ENCODE results near the gene CISH.

CISH gene

DNA sequence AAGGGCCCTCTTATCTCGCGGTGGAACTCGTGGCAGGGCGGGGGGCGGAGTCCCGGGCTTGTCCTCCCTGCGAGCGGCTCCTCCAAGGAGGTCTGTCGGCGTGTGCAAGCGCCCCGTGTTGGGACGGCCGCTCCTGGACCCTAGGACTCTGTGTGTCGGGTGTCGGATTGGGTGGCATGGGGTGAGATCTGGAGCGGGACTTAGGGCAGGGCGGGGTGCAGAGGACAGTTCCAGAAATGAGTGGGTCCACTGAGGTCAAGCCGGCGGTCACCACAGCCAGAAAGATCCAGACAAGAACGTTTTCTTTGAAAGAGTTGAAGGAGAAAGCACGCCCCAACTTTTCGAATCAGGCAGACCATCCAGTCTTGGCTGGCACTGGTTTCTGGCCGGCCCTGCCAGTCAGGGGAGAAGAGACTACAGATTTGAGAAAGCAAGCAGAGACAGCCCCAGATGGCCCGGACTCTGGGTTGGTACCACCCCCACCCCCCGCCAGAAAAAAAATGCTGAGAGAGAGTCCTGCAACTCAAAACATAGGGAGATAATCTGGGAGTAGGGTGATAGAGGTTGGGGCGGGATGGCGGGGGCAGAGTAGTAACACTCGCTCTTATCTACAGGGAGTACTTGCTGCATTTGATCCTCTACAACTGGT is 784 bp upstream of the CISH start:
- no peak for DNase-seq (ENCODE audit: low spot score)

DNA sequence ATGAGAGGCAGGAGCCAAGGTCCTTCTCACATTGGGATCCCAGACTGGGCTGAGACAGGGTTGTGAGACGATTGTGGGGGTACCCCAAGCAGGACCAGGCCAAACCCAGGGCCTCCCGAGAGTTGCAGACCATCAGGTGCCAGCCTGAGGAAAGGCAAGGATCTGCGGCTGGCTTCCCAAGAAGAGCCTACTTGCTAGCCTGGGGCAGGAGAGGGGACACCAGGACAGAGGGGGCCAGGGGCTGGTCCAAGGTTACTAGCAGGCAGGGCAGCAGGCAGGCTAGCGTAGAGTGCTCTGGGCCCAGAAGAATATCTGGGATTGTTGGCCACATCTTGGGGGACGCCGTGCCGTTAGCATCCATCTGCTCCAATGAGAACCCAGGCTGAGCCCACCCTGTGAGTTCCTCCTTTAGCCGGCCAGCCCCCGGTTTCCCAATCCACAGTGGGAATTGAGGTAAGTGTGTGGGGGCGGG is 546 bp downstream of the CISH start:
- no peak for DNase-seq (ENCODE audit: low spot score)

DNA sequence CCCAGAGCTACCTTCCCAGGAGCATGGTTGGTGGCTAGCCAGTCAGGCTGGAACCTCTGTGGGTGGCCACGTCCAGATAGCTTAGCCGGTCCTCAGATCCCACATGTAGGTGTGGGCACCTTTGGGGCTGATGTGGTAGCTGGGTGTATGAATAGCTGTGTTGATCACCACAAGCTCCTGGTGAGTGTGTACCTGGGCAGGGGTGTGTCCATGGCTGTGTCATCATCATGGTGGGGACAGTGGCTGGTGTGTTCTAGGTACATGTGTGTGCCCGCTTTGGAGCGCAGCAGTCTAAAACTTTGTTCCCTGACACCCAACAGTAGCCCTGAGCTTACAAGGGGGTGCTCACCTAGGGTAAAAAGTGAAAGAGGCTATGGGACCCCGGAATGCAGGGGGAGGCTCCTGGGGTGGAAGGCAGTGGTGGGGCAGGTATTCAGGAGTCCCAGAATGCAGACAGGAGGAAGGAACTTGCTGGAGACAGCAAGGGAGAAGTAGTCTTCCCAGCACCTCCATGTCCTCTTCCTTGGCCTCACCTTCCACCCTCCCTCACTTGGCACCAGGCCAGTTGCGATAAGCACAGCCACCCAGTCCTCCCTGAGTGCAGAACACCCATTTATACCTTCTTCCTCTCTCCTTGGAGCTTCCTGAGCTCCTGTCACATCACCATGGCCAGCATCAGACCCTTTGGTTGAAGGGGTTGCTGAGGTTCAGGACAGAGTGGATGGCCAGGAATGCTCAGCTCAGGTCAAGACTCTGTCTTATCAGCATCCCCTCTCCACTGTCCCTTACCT is 1.2 kb downstream of the CISH start:
- DNase-seq (ENCODE audit: low spot score) = no peak

DNA sequence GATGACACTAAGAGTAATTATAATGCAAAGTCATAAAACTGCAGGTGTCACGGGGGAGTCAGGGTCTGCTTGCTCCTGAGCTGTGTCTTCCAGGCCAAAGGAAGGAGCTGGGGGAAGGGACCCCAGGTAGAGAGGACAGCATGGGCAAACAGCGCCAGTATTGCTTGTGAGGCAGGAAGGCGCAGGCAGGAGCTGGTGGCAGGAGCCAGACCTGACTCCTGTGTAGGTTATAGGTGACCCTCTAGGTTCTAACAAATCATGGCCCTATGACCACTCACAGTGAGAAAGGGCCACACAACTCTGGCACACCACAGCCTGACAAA is 1.9 kb downstream of the CISH start:
- DNase-seq (ENCODE audit: low spot score) = no peak

DNA sequence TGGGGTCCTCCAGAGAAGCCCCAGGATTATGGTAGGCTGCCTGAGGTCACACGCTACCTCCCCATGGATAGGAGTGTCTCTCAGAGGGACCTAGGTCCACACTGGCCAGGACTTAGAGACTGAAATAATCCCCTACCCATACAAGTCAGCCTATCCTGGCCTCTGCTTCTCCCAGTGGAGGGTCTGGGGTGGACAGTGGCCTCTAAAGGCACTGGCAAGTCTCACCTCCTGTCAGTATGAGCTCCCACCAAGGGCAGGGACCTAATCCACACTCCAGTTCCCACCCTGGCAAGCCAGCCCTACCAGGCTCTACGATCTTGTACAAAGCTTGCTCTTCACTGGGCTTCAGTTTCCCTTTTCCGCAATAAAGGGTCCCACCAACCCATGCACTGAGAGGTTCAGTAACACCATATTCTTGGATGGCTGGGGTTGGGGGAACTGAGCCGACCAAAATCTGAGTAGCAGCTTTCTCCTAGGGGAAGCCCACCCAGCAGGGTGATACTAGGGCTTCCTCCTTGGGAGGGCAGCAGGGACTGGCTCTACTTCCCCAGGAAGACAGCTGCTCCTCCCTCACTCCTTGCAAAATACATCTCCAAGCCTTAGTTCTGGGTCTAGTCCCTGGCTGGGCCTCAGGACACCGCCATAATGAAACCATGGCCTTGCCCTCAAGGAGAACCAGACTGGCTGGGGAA is 2.4 kb downstream of the CISH start:
- DNase-seq (ENCODE audit: low spot score) = no peak

DNA sequence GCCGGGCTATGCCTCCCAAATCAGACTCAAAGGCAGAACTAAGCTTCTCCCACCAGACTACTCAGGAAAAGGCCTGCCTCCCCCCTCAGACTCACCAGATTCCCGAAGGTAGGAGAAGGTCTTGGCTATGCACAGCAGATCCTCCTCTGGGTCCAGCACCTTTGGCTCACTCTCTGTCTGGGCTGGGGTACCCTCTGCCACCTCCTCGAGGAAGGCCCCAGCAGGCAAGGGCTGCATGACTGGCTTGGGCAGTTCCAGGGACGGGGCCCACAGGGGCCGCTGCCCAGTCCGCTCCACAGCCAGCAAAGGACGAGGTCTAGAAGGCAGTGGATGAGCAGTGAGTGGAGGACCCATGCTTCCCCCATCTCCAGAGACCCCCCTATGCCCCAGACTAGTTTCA is 3.3 kb downstream of the CISH start:
- no peak for DNase-seq (ENCODE audit: low spot score)

DNA sequence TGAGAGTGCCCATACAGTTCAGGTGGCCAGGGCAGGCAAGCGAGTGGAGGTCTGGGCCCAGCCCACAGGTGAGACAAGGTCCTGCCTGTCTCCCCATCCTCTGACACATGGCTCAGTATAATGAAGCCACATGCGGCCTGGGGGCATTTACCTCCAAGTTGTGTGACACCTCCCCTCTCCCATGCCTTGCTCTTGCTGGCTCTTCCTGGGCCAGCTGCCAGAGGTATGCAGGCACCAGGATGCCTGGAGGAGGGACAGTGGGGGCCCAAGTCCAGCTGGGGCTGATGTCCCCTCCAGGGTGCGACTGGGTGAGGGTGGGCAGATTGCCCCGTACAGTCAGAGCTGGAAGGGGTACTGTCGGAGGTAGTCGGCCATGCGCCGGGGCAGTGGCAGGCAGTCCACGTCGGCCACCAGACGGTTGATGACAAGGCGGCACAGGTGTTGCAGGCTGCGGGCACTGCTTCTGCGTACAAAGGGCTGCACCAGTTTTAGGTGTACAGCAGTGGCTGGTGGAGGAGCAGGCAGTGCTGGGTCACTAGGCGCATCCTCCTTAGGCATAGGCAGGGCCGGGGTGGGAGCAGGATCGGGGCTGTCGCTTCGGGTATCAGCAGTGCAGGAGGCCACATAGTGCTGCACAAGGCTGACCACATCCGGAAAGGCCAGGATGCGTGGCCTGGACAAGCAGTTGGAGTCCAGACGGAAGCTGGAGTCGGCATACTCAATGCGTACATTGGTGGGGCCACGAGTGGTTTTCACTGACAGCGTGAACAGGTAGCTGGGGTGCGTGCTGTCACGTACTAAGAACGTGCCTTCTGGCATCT is 4.1 kb downstream of the CISH start:
- DNase-seq (ENCODE audit: low spot score) = no peak

DNA sequence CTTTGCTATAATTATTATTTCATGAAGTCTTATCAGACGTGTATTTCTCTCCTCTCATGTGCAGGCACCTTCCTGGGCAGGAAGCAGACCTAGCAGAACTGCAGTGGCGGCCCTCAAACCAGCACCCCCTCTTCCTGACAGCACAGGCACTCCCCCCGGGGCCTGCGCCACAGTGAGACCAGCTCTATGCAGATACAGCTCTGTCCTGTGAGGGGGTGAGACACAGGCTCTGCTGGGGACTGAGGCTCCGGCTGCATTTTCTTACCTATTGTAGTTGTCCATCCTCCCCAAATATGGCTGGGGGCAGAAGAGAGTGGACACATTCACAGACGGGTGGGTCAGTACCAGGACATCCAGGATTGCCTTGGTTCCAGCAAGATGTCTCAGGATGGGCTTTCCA is 5.0 kb downstream of the CISH start:
- no peak for DNase-seq (ENCODE audit: low spot score)

DNA sequence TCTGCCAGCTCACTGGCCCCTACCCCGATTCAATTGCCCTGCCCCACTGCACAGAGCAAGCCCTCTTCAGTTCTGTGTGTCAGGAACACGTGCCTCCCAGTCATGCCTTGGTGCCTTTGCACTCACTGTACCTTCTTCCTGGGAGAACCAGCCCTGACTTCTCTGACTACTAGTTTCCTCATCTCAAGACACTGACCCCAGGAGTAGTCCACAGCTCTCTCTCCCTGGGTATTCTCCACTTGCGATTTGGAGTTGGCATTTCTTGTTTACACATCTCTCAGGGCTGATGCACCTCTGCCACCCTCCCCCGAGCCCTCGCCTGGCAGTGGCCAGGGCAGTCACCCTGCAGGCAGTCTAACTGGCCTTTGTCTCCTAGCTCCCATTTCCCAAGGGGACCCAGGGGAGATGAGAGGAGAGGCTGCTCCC is 5.7 kb downstream of the CISH start:
- DNase-seq (ENCODE audit: low spot score) = no peak

DNA sequence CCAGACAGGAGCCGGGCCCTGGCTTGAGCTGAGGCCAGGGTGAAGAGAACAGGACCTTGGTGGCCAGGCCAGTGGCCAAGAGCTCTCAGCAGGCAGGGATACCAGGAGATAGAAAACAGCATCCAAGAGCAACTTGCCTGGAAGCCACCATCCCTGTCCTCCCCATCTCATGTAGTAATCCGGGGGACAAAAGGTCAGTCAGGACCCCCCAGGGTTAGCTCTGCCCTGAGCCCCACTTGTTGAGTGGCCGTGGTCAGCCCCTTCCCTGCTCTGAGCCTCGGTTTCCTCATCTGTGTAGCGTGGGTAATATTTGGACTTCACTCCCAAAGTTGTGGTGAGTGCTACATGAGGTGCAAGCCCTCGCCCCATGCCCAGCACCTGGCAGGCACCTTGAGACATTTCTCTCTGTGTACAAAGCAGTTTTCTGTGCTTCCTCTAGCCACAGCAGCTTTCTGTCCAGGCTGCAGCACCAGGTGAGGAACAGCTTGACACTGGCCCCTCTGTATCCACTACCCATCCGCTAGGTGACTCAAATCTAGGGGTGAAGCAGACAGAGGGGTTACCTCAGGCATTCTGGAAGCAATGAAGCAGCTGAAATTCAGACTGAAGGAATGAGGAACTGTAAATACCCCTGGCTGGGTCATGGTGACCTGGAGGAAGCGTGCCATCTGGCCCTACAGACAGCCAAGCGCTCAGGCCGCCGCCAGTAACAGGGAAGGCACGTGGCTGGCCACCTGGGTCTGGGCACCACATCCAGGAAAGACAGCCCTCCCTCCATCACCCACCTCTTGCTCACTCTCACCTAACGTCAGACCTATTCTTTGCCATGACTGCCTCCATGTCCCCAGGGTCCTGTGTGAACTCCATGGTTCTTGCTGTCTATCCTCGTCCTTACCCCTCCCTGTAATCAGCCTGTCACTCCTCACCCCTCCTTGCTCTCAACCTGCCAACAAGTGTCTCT is 6.7 kb downstream of the CISH start:
- no peak for DNase-seq (ENCODE audit: low spot score)

DNA sequence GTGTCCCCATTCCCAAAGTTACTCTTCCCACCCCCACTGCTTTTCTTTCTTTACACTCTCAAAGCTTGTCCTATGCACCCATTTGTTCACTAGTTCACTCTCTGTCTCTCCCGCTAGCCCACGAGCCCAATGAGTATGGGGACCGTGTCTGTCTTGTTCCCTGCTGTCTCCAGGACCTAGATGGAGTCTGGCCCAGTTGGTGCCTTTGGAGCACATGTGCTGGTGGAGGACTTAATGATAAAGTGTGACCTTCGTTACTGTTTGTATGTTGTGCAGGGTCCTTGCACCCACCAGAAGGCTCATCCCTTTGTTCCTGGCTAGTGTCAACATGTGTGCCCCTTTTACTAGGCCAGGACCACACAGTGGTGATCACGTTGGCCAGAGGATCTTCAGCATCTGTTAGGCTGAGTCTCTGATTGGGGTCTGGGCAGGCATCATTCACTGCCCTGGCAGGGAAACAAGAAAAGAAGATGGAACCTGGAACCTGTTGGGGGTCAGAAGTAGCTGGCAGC is 7.4 kb downstream of the CISH start:
- DNase-seq (ENCODE audit: low spot score) = no peak

DNA sequence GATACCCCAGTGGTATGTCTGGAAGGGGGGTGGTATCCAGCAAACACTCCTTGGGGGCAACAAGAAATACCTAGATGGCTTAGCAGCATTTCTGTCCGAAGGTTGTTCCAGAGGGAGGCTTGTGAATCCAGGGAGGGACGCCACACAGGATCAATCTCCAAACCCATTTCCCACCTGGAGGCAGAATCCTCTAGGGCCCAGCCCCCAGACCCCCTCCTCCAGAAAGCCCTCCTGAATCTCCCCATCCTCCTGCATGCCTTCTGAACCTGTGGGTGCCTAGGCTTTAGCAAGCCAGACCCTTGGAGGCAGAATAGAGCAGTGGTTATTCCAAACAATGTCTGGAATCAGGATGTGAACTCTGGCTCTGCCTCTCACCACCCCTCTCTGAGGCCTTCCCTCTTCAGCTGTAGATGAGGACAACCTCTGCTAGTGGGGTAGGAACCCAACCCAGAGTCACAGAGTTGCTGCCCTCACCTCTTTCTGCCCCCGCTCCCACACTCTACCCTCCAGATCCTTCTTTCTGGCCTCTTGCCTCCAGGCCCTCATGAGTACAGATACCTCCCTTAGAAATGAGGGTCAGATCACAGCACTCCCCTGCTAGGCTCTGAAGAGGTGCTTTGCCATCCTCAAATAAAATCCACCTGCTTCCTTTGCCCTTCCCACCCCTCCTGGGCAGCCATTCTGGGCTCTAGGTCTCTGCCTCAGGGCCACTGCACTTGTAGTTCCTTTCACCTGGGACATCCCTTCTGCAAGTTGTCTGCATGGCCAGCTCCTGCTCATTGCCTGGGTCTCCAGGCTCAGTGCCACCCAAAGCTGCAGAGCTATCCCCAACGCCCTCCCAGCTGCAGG is 8.1 kb downstream of the CISH start:
- no peak for DNase-seq (ENCODE audit: low spot score)

DNA sequence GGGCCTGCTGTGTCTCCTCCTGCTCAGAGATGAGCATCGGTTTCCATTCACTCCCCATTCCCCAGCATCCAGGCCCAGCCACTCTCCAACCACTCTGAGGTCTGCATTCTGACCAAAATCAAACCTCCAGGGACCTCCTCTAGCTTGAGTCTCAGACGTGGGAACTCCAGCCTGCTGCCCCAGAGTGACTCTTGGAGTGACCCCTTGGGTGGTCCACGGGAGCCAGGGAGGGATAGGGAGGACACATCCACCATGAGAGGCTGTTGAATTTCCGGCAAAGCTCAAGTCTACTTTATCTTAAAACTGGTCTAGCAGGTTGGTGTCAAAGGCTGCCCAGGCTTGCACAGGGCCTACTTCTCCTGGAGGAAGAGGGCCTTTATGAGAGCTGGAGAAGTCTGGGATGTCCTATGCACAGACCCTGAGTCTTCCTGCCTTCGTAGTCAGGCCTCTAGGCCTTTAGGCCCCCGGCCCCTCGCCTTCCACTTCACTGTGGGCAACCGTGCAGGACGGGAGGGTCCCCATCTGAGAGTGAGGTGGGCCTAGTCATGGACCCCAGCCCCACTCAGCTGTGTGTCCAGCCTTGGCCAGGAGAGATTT is 8.9 kb downstream of the CISH start:
- DNase-seq (ENCODE audit: low spot score) = no peak

DNA sequence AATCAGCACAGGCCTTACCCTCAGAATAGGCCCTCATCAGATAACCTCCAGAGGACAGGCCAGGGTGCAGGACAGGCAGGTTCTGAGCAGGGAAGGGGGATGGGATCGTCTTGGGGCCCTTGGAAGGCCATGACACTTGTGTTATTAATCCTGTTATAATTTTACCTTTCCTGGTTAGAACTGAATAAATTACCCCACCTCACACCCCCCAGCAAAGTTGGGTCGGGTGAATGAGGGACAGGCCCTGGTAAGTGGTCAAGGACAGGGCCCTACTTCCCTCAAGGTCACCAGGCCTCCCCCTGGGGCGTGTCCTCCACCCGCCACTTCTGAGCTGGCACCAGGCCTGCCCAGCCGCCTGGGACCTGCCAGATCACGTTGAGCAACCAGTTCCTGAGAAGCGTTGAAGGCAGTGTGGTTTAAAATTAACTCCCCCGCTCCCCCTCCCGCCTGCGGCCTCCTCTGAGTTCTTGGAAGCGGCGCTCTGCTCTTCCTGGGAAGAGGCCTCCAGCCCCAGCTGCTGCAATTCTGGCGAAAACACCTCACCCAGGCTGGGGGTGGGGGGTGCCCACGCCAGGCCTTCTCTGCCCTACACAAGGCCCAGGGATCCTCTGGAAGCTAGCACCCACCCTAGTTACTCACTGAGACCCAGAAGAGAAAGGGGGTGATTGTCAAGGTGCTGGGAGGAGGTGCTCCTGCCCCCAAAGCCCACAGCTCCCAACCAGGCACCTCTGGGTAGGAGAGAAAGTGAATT is 10.6 kb downstream of the CISH start:
- DNase-seq (ENCODE audit: low spot score) = peak; percentile 28

DNA sequence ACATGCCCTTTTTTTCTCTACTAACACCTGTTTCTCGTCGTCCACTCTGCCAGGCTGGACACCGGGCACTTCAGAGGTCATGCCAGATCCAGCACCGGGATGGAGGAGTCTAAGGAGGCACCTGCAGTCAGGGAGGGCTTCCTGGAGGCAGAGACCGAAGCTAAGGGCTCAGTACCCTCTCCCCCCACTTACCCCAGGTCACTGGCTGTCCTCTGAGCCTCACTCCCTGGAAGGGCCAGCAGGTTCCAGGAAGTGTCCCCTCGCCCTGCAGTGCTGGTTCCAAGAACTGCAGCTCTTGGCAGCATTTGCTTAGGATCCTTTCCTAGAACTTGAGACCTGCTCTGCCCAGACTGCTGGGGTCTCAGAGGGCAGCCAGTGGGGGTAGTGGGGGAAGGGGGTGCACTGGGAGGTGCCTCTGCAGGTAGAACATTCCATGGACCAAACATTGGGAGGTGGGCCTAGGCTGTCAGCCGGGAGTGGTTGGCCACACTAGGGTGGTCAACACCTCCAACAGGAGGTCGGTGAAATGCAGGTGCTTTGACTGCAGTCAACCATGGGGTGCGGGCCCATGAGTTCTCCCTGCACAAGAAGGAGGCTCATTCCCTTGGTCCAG is 11.3 kb downstream of the CISH start:
- DNase-seq (ENCODE audit: low spot score) = no peak

DNA sequence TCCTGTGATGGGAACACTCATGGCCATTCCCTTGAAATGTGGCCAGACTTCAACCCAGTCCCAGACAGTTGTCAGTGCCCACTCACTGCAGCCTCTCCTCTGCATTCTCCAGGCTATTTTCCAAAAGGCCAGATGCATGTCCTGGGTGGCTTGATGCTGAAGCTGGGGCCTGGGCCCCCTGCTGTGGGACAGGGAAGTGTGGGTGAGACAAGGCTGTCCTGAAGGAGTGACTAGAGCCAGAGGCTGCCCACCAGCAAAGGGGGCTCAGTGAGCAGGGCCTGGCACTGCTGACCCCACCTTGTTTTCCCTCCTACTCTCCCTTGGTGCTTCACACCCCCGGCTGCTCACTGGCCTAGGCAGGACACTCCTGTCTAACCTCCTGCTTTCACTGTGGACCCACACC is 11.9 kb downstream of the CISH start:
- no peak for DNase-seq (ENCODE audit: low spot score)

DNA sequence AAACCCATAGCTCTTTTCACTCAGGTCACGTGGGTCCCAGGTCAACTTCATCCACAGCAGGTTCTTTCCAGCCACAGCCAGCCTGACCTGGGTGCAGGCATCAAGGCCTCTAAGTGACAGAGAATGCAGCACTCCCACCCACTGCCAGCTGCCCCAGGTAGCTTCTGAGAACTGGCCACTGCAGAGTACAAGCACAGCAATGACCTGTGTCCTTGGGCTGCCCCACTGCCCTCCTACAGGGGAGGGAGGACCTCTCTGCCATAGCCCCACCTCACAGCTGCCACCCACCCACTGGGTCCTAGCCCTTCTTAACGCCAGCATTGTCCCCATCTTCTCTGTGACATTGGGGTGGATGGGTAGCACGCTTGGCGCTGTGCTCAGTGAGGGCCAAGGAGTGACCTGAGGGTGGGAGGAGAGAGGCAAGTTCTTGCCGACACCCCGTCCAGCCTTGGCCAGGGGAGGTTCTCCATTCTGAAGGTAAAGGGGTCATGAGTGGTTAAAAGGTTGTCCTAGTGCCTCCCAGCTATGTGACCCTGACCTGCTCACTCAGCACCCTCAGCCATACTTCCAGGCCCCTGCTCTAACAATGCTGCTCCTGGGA is 12.4 kb downstream of the CISH start:
- no peak for DNase-seq (ENCODE audit: low spot score)

DNA sequence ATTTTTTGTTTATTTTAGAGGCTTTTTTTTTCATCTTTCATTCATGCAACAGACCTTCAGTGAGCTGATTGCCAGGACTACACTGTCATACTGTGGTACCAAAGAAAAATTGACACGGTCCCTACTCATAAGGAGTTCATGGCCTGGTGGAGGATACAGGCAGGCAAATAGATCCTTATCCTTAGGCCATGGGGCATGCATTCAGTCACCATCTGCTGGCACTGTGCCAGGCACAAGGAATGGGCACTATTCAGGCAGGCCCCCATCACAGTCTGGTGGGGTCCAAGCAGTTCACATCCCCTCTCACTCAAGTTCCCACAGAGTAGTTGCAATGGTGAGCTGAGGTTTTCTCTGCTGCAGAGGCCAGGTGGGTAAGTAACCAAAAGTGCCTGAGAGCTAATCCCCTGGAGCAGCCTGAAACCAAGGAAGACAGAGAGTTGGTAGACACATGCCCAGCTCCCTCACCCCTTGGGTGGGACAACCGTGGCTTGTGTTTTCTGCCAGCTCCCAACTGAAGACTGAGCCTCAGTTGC is 17.3 kb downstream of the CISH start:
- no peak for DNase-seq (ENCODE audit: low spot score)
